Stimulated activated CD8-positive, alpha-beta memory T cell treated with anti-CD3 and anti-CD28 coated beads, Interleukin-15, amount 100 ng/mL, for 4 hours (primary cell): Measurements from ENCODE around the gene AFF4.
"Not testable (repeated sequence)": the region's sequence is repeated elsewhere in the genome, so short reads cannot be mapped to it uniquely, and the experiment has no call there.

Experiments used
- DNase-seq, 2 donors: peaks; one replicate each; pipeline ENCODE4 v3.0.0-alpha.2; 2020; ENCODE audit warnings: low read depth in 2 of 2

Gene AFF4

GRCh38 chr5:132953710-132954109 lies 9.7 kb downstream of the AFF4 start:
- no peak for DNase-seq

DNA sequence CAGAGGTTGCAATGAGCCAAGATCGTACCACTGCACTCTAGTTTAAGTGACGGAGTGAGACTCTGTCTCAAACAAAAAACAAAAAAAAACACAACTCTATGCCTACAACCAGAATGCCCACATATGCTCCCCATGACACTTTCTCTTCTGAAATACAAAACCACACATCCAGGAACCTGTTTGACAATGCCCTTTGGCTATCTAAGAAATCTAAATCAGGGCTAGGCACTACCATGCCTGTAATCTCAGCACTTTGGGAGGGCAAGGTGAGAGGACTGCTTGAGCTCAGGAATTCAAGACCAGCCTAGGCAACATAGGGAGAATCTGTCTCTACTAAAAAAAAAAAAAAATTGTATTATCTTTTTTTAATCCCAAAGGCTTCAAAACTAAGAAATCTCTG lies 10.6 kb downstream of the AFF4 start:
- no peak for DNase-seq

GRCh38 chr5:132951897-132952296 lies 11.5 kb downstream of the AFF4 start:
- DNase-seq, result no peak

DNA sequence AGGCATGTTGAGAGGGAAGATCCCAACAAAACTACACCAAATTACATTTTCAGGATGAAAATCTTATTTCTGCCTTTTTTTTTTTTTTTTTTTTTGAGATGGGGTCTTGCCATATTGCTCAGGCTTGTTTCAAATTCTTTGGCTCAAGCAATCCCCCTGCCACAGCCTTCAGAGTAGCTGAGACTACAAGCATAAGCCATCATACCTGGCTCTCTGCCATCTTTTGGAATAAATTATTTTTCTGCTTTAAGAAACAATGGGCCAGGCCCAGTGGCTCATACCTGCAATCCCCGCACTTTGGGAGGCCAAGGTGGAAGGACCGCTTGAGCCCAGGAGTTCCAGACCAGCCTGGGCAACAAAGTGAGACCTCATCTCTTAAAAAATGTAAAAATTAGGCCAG lies 14.3 kb downstream of the AFF4 start:
- DNase-seq, result no peak

DNA sequence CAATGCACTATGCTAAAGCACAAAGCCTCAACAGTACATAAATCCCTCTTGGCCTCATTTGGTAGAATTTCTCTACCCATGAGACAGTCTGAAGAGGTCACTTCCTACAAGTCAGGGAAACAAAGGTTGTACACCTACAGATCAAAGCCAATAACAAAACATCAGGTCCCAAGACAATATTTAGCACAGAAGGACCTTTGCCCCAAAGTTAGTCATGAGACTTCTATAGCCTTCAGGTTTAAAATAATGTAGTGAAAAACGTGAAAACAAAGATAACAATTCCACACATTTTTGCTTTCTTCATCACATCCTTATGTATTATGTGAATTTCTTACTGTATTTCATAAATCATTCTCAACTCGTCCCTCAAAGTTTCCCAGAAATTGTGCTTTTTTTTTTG lies 15.8 kb downstream of the AFF4 start:
- no peak for DNase-seq

- DNase-seq, result not testable (repeated sequence)
These were observed 18.1 kb downstream of the AFF4 start for GRCh38 chr5:132945315-132945714.

GRCh38 chr5:132943362-132944022 lies 19.9 kb downstream of the AFF4 start:
- DNase-seq, result no peak

DNA sequence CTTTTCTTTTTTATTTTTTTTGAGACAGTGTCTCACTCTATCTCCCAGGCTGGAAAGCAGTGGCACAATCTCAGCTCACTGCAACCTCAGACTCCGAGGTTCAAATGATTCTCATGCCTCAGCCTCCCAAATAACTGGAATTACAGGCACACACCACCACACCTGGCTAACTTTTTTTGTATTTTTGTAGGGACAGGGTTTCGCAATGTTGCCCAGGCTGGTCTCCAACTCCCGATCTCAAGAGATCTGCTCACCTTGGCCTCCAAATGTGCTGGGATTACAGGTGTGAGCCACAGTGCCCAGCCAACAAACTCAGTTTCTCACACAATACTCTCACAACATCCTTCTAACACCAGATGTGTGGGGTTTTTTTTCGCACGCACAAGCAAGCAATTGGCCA lies 22.1 kb downstream of the AFF4 start:
- DNase-seq, result no peak

GRCh38 chr5:132928062-132928407 lies 35.4 kb downstream of the AFF4 start:
- DNase-seq, result no peak

DNA sequence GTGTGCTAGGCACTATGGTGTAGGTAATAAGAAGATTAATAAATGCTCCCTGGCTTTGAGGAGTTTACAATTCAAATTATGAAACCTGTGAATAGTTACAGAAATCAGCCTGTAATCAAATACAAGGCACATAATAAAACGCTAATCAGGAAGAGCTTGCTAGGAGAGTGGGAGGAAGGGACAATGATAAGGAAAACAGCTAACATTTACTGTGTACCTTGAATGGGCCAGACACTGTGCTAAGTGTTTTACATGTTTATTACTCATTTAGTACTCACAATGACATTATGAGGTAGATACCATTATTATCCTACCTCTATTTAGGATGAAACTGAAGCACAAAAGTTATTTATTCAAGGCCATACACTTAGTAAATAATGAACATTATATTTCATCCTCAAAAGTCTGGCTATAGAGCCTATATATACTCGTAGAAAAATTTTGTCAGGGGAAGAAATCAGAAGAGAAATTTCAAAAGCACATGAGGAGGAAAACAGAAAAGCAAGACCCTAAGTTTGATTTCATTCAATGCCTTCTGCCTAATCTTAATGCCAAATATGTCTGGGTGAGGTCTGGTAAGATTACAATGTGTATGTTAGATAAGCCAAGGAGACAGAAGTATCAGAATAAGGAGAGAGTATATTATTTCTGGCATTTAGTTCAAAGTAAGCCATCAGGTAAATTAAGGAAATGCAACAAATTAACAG lies 35.9 kb downstream of the AFF4 start:
- no peak for DNase-seq

- no peak for DNase-seq
These were observed 37.0 kb downstream of the AFF4 start for GRCh38 chr5:132926437-132926836.

DNA sequence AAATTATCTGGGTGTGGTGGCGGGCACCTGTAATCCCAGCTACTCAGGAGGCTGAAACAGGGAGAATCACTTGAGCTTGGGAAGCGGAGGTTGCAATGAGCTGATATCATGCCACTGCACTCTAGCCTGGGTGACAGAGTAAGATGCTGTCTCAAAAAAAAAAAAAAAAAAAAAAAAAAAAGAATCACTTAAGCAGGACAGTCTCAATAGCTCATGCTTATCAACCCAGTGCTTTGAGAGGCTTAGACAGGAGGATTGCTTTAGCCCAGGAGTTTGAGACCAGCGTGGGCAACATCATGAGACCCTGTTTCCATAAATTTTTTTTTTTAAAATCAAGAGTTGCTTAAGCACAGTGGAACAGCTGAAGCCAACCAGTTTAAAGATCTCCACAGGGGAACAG lies 47.3 kb downstream of the AFF4 start:
- no peak for DNase-seq

GRCh38 chr5:132915681-132916080 lies 47.8 kb downstream of the AFF4 start:
- DNase-seq, result no peak

GRCh38 chr5:132909702-132910101 lies 53.7 kb downstream of the AFF4 start:
- DNase-seq, result no peak

DNA sequence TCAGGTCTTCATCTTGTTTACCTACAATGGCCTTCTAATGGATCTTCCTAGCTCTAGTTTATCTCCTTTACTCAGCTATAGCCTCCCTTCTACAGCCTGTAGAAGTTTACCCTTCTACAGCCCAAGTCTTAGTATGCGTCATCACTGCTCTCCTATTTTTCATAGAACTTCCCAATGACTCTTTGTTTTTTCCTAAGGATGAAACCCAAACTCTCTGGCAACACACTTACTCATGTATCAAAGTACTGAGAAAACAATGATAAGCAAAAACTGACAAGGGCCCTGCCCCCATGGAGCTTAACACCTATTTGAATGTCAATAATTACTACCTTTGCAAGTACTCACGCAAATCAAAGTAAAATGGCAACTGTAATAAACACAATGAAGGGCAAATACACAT lies 56.3 kb downstream of the AFF4 start:
- DNase-seq, result no peak

- no peak for DNase-seq
These were observed 57.5 kb downstream of the AFF4 start for GRCh38 chr5:132905938-132906337.

DNA sequence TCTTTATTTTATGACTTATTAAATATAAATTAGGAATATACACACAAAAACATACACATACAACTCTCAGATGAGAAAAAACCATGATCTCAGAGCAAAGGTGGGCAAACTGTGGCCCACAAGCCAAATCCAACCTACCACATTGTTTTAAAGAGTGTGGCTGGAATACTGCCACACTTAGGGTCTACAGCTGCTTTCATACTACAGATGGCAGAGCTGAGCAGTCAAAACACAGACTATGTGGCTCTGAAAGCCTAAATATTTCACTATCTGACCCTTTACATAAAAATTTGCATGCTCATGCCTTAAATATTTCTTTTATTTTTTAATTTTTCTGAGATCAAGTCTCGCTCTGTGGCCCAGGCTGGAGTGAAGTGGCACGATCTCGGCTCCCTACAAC lies 61.7 kb downstream of the AFF4 start:
- DNase-seq, result no peak

- no peak for DNase-seq
These were observed 62.4 kb downstream of the AFF4 start for GRCh38 chr5:132901036-132901435.

- no peak for DNase-seq
These were observed 65.3 kb downstream of the AFF4 start for GRCh38 chr5:132898094-132898493.

GRCh38 chr5:132896685-132897084 lies 66.7 kb downstream of the AFF4 start:
- DNase-seq, result no peak

GRCh38 chr5:132895719-132896305 lies 67.6 kb downstream of the AFF4 start:
- no peak for DNase-seq

DNA sequence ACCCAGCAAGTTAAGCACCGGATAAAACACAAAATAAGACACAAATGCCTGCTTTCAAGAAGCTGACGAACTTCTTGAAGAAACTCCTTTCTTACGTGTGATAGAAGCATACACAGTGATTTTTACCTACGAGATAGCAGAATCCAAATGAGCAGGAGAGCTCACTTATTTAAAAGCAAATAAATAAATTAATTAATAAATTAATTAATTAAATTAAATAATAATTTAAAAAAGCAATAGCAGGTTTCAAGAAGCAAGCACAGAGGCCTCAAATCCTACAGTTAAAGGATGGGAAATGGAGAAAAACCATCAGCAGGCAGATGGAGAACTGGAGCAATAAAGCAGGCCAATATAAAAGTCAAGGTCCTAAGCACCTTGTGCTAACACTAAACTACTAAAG lies 72.6 kb downstream of the AFF4 start:
- DNase-seq, result no peak

DNA sequence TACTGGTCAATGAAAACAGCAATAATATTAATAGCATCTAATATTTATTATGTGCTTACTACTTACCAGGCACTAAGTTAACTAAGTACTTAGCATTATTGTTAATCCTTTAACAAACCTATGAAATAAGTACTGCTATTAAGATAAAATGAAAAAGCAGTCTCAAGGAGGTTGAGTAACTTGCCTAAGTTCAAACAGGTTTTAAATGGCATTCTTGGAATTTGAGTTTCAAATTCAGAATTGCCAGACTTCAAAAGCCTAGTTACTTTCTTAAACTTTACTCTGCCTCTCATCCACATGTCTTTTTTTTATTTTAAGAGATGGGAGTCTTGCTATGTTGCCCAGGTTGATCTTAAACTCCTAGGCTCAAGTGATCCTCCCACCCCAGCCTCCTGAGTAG lies 73.9 kb downstream of the AFF4 start:
- no peak for DNase-seq

DNA sequence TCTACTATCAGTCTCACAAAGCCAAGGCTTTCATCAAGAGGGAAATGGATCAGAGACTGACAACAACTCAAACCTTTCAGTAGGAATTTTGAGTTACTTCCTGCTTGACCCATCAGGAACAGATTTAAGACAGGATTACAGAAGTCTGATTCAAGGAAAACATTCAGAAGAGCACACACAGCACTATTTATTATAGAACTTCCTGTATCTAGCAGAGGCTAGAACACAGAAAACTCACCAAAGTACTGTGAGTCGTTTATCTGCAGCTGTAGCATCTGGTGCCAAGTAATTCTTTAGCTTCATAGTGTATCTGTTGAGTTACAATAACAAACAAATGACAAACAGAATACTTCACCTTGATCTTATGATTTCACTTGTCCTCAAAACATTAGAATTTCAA lies 76.2 kb downstream of the AFF4 start:
- no peak for DNase-seq
